ENCODE measurements around the gene KCNS1.
"Not testable (repeated sequence)": the region's sequence is repeated elsewhere in the genome, so short reads cannot be mapped to it uniquely, and the experiment has no call there.

The KCNS1 gene

GRCh38 chr20:45077559-45077958 is 23.4 kb downstream of the KCNS1 start:
- no peak for DNase-seq (ENCODE audit: low spot score)

DNA sequence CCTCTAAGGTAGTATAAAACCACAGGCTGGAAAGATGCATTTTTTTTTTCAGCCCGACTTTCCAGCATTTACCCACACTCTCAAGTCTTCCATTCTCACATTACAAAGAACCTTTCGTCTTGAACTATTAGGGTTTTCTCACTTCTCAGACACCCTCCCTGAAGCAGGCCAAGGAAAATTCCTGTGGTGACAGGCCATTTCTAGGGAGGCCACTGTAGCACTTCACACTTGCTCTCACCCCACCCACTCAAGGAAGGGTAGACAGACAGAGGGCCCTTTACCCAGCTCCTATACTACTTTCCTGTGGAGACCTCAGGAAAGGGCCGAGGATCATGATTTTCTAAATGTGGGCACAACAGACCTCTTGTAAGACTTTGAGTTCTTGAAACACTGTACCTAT is 27.7 kb downstream of the KCNS1 start:
- DNase-seq (ENCODE audit: low spot score), result no peak

GRCh38 chr20:45072066-45072465 is 28.9 kb downstream of the KCNS1 start:
- DNase-seq (ENCODE audit: low spot score), result no peak

GRCh38 chr20:45070932-45071632 is 29.8 kb downstream of the KCNS1 start:
- DNase-seq (ENCODE audit: low spot score), result no peak

DNA sequence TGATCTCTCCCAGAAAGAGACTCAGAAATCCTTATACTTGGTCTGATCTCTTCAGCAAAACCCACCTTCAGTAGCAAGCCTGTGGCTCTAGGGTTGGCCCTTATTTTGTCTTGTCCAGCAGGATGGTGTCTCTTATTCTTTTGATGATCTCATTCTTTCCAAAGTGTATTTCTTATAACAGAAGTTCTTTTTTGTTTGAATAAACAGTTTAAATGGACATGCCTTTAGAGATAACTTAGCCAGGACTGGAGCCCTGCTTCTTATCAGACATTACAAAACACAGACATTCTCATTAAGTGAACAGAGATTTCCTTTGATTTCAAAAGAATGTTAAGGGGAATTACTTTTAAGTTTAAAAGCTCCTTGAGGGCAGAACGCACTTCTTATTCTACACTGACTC is 31.7 kb downstream of the KCNS1 start:
- no peak for DNase-seq (ENCODE audit: low spot score)

- DNase-seq (ENCODE audit: low spot score), result no peak
Observed at GRCh38 chr20:45067558-45067957, 33.4 kb downstream of the KCNS1 start.

GRCh38 chr20:45067087-45067486 is 33.8 kb downstream of the KCNS1 start:
- DNase-seq (ENCODE audit: low spot score), result no peak

GRCh38 chr20:45066372-45066771 is 34.6 kb downstream of the KCNS1 start:
- no peak for DNase-seq (ENCODE audit: low spot score)

- no peak for DNase-seq (ENCODE audit: low spot score)
Observed at GRCh38 chr20:45064812-45065211, 36.1 kb downstream of the KCNS1 start.

DNA sequence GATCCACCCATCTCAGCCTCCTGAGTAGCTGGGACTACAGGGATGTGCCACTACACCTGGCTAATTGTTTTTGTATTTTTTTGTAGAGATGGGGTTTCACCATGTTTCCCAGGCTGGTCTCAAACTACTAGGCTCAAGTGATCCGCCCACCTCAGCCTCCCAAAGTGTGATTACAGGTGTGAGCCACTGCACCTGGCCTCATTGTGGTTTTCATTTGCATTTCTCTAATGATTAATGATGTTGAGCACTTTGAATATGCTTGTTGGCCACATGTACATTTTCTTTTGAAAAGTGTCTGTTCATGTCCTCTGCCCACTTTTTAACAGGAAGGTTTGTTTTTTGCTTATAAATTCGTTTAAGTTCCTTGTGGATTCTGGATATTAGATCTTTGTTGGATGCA is 37.8 kb downstream of the KCNS1 start:
- DNase-seq (ENCODE audit: low spot score), result not testable (repeated sequence)

- DNase-seq (ENCODE audit: low spot score), result no peak
Observed at GRCh38 chr20:45061244-45061643, 39.7 kb downstream of the KCNS1 start.

DNA sequence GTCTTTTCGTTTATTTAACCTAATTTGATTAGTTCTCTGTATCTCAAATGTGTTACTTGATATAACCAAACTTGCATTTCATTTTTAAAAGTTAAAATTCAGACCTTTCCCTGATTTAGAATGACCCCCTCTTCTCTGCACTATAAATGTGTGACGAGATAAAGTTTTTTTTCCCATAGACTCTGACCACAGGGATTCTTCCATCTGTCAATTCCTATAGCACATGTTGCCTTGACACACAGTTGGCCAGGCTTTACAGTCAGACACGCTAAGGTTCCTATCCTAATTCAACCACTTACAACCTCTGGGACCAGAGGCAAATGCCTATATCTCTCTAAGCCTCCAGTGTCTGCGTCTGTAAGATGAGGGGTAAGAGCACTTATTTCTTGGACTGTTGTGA is 40.6 kb downstream of the KCNS1 start:
- no peak for DNase-seq (ENCODE audit: low spot score)

DNA sequence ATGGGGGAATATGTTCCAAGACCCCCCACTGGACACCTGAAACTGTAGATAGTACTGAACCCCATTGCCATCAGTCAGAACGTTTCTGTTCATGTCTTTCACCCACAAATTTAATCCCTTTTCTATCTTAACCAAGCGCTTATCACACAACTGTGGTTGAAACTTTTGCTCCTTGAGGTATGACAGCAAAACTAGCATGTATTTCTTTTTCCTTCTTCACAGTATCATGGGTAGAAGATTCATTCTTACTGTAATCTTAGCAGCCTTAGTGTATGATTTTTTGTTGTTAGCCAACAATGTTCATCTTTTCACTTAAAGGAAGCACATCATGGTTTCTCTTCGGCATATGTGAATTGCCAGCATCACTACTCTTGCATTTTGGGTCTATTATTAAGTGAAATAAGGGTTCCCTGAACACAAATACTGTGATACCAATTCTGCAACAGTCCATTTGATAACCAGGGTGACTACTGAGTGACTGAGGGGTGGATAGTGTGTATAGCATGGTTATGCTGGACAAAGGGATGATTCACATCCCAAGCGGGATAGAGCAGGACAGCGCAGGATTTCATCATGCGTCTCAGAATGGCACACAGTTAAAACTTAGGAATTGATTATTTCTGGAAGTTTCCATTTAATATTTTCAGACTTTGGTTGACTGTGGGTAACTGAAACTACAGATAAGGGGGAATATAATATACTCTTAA is 41.8 kb downstream of the KCNS1 start:
- DNase-seq (ENCODE audit: low spot score), result no peak

DNA sequence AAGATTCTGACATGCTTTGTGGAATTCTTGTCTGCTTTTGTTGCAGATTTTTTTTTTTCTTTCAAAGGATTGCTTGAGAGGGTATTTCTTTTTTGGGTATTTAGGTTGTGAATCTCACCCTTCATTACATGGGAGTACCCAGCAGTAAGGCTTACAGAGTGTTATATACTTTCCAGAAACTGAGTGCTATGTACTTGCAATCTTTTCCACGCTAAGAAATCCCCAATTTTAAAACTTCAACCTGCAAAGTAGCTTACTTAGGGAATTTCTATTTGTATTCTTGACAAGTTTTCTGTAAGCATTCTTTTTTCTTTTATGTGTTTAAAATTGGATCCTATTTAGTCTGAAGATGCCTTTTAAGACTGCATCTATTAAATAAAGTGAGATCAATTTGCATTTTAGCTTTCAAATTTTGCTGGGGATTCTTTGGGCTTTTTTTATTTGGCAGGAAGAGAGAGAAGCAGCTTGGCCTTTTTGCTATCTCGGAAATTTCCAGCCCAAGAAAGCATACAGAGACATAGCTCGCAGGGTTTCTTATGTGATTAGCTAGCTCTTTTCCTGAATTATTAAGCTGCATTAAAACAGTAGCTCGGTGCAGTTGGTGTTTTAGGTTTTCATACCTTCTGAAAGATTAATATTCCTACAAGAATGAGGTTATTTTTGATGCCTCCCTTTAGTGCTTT is 42.6 kb downstream of the KCNS1 start:
- no peak for DNase-seq (ENCODE audit: low spot score)

DNA sequence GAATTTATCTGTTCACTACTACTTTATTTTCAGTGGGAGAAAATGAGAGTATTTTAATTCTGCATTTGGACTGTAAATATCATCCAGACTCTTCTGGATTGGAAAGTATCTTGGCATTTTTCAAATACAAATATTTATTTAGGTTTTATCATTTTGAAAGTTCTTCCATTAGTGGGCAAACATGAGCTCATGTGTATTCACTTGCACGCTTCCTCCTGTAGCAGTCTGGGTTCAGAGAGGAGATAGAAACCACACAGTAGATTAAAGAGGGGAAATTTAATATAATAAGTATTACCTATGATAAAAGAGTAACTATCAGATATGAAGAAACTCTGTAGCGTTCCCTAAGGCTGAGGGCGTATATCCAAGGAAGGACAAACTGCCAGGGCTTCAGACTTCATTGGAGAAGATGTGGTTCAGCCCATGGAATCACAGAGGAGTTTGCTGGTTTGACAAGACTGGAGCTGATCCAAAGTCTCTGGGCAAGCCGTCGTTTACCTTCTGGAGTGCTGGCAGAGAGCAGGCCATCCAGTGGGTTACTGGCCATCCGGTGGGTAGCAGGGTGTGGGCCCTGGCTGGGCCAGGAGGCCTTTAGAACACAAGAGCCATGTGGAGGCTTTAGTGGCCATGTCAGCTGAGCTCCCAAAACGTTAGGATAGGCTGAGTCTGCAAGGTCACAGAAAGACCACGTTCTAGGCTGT is 44.3 kb downstream of the KCNS1 start:
- no peak for DNase-seq (ENCODE audit: low spot score)

DNA sequence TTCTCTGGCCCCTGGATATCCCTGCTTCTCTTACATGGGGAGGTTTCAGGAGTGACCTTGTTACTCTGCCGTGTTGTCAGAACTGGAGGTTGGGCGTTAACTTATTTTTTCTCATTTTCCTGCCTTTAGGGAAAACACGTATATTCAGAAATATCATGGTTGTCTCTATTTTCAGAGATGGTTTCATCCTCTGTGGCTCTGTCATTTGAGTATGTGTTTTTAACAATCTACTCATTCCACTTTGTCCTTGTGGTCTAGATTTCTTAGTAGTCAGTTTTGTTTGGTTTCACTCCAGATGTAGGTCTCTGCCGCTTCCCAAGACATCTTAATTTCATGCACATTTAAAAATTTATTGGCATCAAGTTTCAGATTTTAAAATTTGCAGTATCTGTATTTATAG is 45.9 kb downstream of the KCNS1 start:
- DNase-seq (ENCODE audit: low spot score), result no peak

GRCh38 chr20:45053430-45054351 is 47.2 kb downstream of the KCNS1 start:
- DNase-seq (ENCODE audit: low spot score), result no peak

DNA sequence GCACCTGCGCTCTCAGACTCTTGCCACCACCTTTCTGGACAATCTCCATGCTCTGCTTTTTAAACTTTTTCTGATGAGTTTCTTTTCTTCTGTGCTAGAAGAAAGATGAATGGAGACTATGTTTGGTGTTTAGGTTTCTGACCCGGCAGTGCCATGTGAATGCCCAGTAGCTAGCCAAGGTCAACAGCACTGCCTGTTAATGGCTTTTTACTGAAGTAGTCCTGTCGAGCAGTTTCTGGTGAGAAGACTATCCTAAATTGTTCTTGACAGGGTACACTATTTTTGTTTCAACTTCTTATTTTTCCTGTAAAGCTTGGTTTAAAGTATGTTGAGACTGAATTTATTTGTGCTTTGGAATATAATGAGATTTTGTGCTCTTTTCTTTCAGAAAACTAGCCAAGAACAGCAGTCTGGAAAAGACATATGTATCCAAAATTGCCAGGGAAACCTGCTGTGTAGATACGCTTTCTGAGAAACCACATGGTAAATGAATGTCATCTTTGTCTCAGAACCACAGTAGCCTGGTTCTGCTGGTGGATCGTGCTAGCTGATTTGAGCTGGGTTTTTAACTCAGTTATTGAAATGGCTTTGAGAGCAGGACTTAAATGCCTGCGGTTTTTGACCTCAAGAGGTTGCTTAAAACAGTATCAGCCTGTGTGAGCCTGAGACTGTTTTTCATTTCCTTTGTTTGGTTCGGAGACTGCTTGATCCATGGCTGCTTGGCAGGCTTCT is 48.1 kb downstream of the KCNS1 start:
- no peak for DNase-seq (ENCODE audit: low spot score)

GRCh38 chr20:45051204-45052060 is 49.5 kb downstream of the KCNS1 start:
- no peak for DNase-seq (ENCODE audit: low spot score)
